NCI-H146 (cell line): ENCODE results near the gene ATE1.
"Not testable (repeated sequence)": the region's sequence is repeated elsewhere in the genome, so short reads cannot be mapped to it uniquely, and the experiment has no call there.

Experiments used
- DNase-seq: peaks from one replicate; lab custom pipeline; 2025; lab: John Stamatoyannopoulos, UW

Gene ATE1

DNA sequence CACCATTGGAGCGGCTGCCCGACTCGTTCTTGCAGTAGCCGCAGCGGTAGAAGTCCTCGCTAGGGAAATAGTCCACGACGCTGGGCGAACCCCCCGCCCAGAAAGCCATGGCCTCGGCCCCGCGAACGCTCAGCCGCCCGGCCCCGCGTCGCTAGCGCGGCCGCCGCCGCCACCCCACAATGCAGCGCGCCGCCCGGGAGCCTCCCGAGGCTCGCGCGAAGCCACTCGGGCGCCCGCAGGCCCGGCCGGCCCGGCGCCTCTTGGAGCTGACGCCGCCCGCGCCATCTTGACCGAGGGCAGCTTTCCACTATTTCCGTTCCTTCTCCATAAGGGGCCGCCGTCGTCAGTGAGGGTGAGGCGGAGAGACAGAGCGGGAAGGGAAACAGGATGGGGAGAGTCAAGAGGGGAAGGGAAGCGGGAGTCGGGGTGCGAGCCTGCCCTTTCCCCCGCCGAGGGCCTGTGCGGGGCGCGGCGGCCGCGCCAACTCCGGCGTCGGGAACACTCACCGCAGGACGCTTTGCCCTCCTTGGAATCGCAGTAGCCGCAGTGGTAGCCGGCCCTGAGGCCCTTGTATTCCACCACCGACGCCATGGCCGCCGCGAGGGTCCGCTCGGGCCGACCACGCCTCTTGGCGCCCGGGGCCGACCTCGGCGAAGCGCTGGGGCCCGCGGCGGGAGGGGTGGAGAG is at the start of gene ATE1:
Gene ATE1 (minus strand): TSS at position 191 of the 687 bp plus-strand sequence. CDS start 82 bp downstream, at position 109.
- peak; percentile 94 for DNase-seq

DNA sequence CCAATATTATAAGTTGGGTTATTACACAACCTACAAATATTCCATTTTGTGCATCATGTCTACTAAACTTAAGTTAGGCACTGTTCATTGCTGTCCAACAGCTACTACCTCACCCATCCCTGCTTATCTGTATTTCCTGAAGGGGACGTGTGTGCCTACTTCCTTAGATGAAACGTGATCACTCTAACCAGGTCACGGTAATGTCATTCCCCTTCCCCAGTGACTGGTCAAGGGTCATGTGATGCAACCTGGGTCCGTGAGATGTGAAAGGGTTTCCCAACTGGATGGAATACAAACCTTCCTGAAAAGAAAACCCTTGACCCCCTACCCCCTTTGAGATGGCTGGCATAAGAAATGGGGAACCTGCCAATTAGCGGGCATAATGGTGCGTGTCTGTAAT is 48.8 kb upstream of the ATE1 start:
- no peak for DNase-seq

DNA sequence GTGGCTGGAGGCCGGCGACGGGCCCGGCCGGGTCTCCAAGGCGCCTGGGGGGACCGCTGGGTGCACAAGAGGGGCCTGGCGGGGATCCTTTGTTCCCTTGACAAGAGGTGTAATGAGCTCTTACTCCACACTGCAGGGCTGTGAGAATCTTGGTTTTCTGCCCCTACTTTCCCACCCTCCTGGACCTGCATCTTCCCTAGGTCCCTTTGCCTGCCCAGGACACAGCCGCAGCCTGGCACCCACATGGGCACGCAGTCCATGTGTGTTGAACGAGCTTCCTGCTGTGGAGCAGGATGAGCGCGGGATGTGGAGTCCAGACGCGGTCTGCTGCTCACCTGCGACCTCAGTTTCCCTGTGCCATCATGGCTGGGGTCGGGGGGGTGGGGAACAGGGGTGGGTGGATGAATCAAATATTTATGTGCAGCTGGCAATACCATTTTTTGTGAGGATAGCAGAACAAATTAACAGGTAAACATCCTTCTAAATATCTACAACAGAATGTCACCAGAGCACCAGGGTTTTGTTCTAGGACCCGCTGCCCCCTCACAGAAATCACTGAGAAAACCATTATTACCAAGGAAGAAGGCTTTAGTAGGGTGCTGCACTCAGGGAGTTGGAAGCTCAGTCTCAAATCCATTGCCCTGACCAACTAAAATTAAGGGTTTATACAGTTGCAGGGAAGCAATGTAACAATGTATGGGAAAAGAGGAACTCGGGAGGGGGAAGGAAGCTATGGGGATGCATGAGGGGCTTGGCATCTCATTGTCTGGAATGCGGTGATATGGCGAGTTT is 47.7 kb upstream of the ATE1 start:
- DNase-seq: peak; percentile 85

GRCh38 chr10:121974535-121975294 is 46.9 kb upstream of the ATE1 start, which contains the start of gene NSMCE4A:
TSS of gene NSMCE4A (minus strand) at chr10:121975217. CDS start at chr10:121975165, 52 bp downstream.
- DNase-seq: peak; percentile 76

GRCh38 chr10:121974019-121974534 is 46.2 kb upstream of the ATE1 start:
- DNase-seq: no peak

- not testable (repeated sequence) for DNase-seq
Observed at GRCh38 chr10:121969086-121969485, 41.3 kb upstream of the ATE1 start.

- DNase-seq: no peak
Observed at GRCh38 chr10:121965996-121966395, 38.2 kb upstream of the ATE1 start.

DNA sequence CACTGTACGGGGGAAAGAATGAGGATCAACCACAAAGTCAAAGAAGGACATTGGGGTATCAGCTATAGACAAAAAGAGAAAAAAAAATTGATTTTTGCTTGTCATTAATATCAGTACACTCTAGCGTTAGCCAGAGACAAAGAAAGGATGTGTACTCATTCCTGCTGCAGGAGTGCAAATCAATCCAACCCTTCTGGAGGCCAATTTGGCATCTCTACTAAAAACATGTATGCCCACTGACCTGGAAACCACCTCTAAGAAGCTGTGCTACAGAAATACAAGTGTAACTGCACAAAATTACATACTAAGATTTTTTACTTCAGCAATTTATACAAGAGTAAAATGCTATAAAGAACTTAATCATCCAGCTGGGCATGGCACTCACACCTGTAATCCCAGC is 33.6 kb upstream of the ATE1 start:
- DNase-seq: no peak

- no peak for DNase-seq
Observed at GRCh38 chr10:121959671-121960070, 31.8 kb upstream of the ATE1 start.

DNA sequence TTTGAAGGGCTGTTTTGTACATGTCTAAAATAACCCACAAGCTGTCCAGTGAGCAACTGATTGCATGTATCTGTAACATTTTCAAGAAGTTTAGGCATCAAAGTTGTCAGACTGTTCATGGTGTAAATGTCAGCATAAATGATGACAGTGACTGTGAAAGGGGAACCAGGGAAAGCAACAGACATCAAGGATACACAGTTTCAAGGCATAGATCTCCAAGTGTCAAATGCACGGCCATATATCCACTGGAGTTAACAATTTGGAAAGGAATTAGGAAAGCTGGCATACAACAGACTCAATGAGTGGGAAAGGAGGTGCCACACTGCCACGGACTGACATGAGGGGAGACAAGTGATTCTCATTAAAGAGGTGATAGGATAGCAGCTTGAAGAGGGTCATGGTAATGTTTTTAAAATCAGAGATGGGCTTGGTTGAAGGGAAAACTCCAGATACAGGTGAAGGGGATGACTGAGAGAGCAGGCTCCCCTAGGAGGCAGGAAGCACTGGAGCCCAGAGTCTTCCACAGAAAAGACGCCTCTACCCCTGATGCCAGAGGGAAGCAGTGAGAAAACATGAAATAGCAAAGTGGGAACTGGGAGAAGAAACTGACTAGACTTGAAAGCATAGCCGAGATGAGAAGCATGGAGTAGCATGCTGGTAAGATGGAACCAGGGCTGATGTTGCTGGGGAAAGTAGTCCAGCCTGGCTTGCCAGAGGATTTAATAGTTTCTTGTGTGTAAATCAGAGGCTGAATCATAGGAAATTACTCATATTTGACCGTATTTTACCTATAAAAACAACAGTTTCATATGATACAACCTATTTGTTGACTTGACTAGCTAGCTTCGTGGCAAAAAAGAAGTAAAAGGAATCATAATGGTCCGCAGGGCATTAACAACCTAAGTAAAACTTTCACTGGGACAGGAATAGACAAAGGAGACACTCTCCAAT is 28.6 kb upstream of the ATE1 start:
- no peak for DNase-seq

DNA sequence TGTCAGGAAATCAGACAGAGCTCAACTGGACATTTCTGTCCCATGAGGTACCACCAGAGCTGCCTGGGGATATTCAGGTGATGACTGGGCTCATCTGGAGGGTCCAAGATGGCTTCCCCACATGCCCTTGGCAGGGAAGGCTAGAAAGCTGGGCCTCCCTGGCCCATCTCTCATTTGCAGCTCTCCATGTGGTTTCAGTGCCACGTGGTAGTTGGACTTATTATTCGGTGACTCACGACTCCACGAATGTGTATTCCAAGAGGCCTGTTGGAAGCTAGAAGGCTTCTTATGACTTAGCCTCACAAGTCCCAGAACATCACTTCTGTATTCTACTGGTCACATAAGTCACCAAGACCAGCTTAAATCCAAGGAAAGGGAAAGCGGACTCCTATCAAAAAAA is 24.4 kb upstream of the ATE1 start:
- no peak for DNase-seq

- no peak for DNase-seq
Observed at GRCh38 chr10:121949451-121949850, 21.6 kb upstream of the ATE1 start.

- no peak for DNase-seq
Observed at GRCh38 chr10:121949049-121949448, 21.2 kb upstream of the ATE1 start.

DNA sequence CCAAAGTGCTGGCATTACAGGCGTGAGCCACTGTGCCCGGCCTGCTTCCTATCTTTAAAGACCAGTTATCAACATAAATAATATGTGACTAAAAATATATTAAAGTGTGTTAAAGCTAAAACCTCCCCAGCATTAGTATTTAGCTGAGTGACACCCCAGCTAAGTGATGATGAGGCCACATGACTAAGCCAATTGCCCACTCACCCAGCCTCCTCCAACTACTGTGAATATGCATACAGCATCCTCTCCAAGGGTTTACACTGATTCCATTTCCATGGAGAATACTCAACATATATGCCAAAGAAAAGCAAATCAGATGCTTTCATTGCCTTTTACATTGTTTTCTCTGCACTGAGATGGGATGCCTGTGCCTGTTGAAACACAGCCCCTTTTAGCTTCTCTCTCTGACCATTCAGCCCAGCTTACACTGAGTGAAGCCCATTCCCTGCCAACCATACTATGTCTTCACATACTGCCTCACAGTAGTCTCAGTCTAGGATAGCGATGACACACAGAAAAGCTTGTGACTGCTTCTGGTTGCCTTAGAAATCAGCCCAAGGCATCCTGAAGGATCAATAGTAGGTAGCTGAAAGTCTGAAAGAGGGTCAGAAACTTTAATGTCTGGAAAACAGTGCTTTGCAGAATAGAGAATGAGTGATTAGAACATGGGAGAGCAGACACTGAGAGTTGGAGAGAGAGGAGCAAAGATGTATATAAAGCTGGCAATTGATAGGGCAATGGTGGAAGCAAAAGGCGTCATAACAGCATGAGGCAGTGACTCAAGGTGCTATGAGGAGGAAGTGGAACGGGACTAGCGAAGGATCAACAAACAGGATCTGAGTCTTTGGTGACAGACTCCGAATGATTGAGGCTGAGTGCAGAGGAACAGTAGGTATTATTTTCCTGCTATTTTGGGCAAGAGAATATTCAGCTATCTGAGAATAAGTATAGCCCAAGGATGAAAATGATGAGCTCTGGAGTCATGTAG is 19.8 kb upstream of the ATE1 start:
- no peak for DNase-seq

DNA sequence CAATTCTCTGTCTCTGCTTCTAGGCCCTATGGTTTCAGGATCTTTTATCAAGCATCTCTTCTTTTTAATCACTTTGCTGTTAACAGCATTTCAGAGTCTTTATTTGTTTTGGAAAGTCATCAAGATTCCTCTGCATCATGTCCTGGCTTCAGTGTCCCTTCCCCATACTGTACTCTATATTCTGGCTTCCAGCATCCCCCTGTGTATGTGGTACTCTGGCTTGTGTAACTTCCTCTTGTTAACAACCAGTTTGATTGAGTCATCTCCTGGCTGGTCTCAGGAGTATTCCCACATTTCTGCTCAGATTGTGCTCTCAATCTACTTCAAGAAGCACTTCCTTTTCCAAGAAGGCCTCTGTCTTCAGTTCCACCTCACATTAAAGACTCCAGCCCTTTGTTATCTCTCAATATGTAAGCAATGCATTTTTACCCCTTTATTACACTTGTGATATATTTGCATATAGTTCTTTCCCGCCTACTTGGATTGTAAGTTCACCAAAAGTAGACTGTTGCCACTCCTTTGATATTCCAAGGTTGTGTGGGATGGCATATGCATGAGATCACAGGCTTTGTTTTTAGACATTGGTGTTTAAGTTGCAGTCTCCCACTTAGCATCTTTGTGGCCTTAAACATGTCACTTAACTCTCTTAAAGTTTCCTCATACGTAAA is 15.1 kb upstream of the ATE1 start:
- DNase-seq: no peak

- DNase-seq: no peak
Observed at GRCh38 chr10:121941532-121941931, 13.7 kb upstream of the ATE1 start.

DNA sequence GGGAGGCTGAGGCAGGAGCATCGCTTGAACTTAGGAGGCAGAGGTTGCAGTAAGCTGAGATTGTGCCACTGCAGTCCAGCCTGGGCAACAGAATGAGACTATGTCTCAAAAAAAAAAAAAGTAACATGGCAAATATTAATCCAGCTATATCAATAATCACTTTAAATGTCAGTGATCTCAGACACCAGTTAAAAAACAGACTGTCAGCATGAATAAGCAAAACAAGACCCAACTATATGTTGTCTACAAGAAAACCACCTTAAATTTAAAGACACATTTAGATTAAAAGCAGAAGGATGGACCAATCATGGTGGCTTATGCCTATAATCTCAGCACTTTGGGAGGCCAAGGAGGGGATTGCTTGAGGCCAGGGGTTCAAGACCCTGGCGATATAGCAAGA is 8.5 kb upstream of the ATE1 start:
- no peak for DNase-seq

GRCh38 chr10:121935702-121936101 is 7.9 kb upstream of the ATE1 start:
- DNase-seq: no peak
